ENCODE measurements around the gene WIPF2. TPM values are rescaled to one million over a fixed set of nuclear protein-coding genes. Genes with fewer than 3 reads are reported as not detected.

Gene WIPF2
- total RNA-seq, 1 donor from 2014 or later = 12.5 TPM

DNA sequence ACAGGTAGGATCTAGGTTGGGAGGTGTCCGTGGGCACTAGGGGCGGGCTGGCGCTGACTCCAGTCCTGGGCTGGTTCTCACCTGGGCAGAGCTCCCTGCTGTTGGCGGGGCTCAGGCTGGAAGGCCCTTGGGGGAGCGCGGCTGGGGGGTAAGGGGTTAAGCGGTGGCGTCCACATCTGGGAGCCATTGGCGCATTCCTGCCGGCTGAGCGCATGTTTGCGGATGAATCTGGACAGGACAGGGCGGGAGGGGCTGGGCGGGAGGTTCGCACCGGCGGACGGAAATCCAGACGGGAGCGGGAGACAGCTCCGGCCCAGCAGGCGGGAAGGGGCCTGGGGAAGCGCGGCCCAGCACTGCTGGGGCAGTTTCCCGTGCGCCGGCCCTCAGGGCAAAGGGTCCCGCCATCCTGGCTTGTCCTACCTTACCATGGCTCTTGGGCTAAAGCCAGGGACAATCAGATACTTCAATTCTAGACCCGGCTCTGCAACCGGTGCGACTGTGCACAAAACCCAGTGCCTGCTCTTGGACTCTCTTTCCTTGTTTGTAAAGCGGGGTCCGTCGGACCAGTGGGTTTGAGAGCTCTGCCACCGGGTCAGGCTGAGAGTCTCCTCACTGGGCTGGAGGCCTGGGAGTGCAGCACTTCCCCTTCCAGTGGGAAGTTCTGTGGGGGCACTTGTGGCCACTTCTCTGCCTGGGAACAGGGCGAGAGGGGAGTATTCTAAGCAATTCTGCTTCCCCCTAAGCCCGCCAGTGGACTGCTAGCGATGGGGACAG lies 97.7 kb downstream of the WIPF2 start:
- H3K4me3 ChIP-seq (ENCODE audit: low read depth, low read length) = peak overlapping the region; percentile 98
- no peak for DNase-seq (ENCODE audit: low read depth)
- TF ChIP-seq CTCF (conservative IDR thresholded peaks at IDR 0.05; ENCODE audit: low read depth, low read length) = peak; percentile 5

- peak; percentile 73 for TF ChIP-seq CTCF (conservative IDR thresholded peaks at IDR 0.05; ENCODE audit: low read depth, low read length)
- H3K4me3 ChIP-seq (ENCODE audit: low read depth, low read length) = peak overlapping the region; percentile 98
- no peak for DNase-seq (ENCODE audit: low read depth)
These were observed 98.3 kb downstream of the WIPF2 start for GRCh38 chr17:40317345-40317873.

- no peak for TF ChIP-seq CTCF (conservative IDR thresholded peaks at IDR 0.05; ENCODE audit: low read depth, low read length)
- H3K4me3 ChIP-seq (ENCODE audit: low read depth, low read length) = peak overlapping the region; percentile 98
- no peak for DNase-seq (ENCODE audit: low read depth)
These were observed 99.1 kb downstream of the WIPF2 start for GRCh38 chr17:40317880-40318829.

- peak; percentile 21 for TF ChIP-seq CTCF (conservative IDR thresholded peaks at IDR 0.05; ENCODE audit: low read depth, low read length)
- peak overlapping the region; percentile 98 for H3K4me3 ChIP-seq (ENCODE audit: low read depth, low read length)
- no peak for DNase-seq (ENCODE audit: low read depth)
These were observed 99.8 kb downstream of the WIPF2 start for GRCh38 chr17:40318830-40319391.

DNA sequence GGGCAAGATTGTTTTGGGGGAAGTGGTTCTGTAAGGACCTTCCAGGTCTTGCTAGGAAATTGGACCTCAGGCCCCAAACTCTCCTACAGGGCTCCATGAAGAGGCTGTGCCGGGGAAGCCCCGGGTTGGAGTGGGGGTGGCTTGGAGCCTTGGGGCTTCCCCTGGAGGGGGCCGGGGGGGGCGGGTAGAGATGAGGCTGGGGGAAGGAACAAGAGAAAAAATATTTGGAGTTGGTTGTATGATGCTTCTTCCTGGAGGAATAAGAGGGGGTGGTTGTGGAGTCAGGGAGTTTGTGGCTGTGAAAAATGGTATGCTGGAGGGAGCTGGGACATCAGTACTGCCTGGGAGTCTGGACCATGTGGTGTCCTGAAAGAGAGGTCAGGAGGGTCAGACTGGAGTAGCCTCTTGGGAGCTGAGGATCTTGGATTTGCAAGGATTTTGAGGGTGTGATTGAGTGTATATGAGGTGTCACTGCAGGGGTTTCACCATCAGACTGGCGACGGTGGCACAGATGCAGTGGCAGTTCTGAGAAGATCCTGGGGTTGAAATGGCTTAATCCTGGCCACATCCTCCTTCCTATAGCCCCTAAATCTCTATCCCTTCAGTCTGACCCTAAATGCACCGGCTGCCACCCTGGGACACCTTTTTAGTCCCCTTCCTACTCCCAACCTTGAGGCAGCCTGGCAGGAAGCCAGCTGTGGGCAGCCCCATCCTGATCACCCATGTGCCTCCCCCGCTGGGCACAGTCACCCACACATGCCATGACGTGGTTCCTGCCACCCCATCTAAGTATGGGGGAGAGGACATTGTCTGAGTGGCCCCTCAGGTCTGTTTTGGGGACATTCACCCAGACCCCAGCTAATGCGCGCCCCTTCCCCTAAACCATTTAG lies 100.8 kb downstream of the WIPF2 start:
- no peak for DNase-seq (ENCODE audit: low read depth)
- no peak for TF ChIP-seq CTCF (conservative IDR thresholded peaks at IDR 0.05; ENCODE audit: low read depth, low read length)
- H3K4me3 ChIP-seq (ENCODE audit: low read depth, low read length) = peak overlapping the region; percentile 98
